T-helper 9 cell (primary cell): Measurements from ENCODE around the gene PHIP.

ENCODE experiments used
- DNase-seq: peaks from one replicate; pipeline ENCODE4 v3.0.0-alpha.2; 2020

PHIP gene

DNA sequence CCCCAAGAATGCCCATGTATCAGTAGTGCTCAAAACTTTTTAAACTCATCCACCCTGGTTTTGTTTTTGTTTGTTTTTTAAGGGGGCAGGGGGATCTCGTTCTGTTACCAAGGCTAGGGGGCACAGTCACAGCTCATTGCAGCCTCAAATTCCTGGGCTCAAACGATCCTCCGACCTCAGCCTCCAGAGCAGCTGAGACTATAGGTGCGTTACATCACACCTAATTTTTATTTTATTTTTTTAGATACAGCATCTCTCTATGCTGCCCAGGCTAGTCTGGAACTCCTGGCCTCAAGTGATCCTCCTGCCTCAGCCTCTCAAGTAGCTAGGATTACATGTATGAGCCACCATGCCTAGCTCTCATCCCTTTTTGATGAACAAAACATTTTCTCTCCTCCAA lies 11.2 kb downstream of the PHIP start:
- no peak for DNase-seq

DNA sequence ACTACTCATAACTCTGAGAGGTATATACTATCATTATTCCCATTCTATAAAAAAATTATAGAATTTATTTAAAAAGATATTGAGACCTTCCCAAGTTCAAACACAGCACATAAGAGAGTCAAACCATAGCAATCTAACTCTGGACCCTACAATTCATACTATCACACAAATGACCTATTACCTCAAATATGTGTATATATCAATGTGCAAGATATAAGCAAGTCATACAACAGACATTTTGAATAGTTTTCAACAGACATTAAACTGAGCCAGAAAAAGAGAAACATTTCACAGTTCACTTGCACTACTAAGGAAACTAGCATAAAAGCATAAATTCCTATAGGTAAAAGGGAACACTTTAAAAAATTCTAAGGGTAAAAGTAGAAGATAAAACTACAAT lies 11.7 kb downstream of the PHIP start:
- DNase-seq, result no peak

- DNase-seq, result no peak
Measured at GRCh38 chr6:79065232-79065631, 12.8 kb downstream of the PHIP start.

DNA sequence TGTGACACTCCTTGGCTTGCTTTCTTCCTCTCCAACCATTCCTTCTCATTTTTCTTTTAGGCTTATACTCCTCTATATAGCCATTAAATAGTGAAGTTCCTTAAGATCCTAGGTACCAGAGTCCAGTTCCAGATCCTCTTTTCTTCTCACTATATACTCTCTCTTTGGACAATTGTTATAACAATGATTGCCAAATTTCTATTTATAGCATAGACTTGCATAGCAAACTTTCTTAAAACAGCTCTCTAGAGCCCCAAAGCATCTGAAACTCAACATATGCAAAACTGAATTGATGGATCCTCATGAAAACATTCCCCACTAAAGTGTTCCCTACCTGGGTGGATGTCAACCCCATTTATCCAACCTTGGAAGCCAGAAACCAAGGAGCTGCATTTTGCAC lies 13.4 kb downstream of the PHIP start:
- DNase-seq, result no peak

DNA sequence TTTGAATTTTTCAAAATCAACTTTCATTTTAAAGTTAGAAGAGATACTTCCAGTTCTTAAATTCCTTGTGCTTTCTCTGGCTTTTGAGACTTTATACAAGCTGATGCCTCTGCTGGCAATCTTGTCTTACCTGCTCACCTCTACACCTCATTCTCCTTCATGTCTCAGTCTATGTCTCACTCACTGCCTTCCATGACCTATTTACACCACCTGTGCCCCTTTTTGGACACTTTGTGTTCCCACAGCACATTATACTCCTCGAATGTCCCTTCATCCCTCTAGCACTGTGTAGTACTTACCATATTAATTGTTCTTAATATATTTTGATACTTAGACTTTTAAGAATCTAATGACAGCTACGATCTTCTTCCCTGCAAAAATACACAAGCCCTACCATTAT lies 15.3 kb downstream of the PHIP start:
- no peak for DNase-seq

DNA sequence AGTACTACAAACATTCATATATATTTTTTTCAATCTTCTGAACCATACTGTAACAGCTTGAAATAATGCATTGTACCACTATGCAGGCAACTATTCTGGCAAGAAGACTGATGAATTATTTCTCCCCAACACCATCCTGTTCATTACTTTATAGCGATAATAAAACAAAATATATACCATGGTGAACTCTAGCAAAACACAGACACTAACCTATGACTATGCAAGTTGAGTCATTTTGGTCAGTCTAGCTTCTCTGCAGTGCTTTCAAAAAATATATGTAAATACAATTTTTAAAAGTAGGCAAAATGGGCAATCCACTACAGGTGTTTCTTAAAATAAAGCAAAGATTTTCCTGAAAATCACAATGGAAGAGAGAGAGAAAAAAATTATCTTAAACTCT lies 20.3 kb downstream of the PHIP start:
- no peak for DNase-seq

- no peak for DNase-seq
Measured at GRCh38 chr6:79056226-79056625, 21.8 kb downstream of the PHIP start.

- no peak for DNase-seq
Measured at GRCh38 chr6:79048611-79049010, 29.4 kb downstream of the PHIP start.

DNA sequence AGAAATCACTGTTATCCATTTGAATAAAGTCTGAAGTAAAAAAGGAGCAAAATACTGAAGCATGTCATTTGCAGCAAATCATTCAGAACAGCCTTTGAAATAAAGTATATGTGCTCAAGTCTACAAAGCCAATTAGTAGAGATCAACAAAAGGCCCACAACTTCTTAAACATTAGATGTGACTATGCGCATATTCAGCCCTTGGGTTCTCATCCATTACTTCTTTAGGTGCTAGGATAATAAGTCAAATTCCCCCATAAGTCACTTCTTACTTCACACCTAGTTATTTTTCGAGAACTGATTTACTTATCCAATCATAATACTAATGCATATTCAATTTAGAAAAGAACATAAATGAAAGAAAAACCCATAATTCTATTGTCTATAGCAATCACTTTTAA lies 31.0 kb downstream of the PHIP start:
- DNase-seq, result no peak

DNA sequence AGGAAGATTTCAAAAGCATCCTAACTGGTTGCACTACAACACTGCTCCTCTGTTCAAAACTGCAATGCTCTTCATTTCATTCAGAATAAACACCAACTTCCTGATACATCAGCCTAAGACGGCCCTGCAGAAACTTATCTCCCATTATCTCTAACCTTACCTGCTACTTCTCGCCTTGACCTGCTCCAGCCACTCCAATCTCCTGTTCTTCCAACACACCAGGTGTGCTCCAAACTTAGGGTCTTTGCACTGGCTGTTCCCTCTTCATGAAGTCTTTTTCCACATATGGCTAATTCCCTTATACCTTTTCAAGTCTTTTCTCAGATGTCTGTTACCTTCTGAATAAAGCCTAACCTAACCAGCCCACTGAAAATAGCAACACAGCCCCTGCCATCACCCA lies 32.1 kb downstream of the PHIP start:
- no peak for DNase-seq

DNA sequence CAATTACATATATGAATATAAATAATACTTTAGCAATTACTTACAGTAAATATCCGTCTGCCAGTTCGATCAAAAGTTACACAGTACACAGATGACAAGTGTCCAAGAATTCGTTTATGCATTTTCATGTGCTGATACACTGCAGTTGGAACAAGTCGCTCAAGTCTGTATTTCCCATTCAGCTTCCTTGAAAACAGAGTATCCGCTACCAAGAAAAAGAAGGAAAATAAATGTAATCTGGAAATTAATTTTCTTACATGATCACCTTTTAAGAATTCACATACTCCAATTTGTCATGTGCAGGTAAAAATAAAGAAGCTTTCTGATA lies 35.3 kb downstream of the PHIP start:
- DNase-seq, result no peak

- DNase-seq, result no peak
Measured at GRCh38 chr6:79042088-79042798, 35.8 kb downstream of the PHIP start.

DNA sequence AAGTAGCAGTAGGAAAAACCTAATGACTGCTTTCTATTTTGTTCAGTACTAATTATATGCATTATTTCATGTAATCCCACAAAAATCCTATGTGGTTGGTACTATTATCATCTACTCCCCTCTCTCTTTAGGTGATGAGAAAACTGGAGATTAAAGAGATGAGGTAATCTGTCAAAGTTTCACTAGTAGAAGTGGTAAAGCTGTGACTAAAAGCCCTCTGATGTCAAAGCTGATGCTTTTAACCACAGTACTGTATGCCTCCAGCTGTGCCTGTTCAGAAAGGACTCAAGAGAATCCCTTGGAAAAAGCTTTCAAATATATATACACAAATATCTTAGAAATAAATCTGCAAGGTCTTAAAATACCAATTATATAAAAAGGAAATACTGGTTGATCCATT lies 38.0 kb downstream of the PHIP start:
- no peak for DNase-seq

GRCh38 chr6:79038061-79038460 lies 40.0 kb downstream of the PHIP start:
- DNase-seq, result no peak

GRCh38 chr6:79034865-79035264 lies 43.2 kb downstream of the PHIP start:
- DNase-seq, result no peak

- DNase-seq, result no peak
Measured at GRCh38 chr6:79033279-79033678, 44.8 kb downstream of the PHIP start.

- no peak for DNase-seq
Measured at GRCh38 chr6:79031821-79032590, 46.0 kb downstream of the PHIP start.

GRCh38 chr6:79030511-79030910 lies 47.5 kb downstream of the PHIP start:
- no peak for DNase-seq

DNA sequence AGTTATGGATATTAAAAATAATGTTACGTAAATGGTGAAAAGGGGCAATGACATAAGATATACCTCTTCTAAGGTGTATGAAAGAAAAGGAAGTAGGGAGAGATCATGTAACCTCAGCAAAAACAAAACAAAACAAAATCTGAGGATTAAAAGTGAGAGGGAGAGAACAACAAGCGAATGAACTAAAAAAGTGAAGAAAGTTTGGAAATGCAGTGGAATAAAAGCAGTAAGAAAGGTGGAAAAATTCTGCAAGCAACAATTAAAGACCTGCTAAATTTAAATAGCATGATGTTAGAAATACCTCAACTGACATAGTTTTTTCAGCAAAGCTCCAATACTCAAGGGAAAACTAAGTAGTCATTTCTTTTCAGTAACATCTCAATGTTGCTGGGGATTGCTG lies 48.0 kb downstream of the PHIP start:
- DNase-seq, result no peak

DNA sequence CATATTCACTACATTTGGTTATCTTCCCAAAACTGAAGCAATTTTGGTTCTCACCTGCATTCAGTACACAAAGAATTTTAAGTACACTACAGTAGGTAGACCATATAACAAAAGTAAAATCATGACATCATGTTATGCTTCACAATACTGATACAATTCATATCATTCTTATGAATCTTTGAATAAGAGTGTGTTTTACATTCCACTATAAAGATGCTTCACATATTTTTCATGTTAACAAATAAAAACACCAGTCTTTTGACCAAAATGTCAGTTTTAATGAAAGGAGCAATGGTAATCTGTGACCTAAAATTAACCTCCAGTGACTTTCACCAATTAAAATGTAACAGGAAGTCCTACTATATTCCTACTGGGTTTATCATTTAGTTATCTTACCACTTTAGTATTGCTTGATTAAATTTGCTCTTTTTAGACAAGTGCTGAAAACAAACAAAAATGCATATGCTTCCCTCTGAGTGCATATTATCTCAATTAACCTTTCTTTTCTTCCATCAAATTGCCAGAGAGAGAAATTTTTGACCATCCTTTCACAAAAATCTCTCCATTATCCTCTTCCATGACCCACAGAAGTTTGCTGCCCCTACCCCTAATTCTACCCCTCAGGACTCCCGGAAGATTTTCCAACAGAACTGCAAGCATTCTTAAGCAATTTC lies 49.3 kb downstream of the PHIP start:
- no peak for DNase-seq

DNA sequence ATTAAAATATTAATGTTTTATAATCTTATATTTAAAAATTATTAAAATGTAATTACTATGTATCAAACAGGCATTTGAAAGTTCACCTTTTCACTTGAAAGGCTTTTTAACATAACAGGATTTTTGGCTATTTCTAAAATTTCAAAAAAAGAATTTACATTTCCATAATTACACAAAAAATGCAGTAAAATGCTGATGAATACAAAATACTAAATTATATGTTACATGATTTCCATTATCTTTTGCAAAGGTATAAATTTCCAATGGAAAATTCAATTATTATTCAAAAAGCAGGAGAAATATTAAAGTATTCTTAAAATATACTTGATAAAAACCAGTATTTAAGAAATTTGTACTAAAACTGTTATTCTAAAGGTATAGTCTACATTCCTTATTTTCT lies 66.1 kb downstream of the PHIP start:
- no peak for DNase-seq

GRCh38 chr6:79010422-79010821 lies 67.6 kb downstream of the PHIP start:
- no peak for DNase-seq

- DNase-seq, result no peak
Measured at GRCh38 chr6:79009819-79010218, 68.2 kb downstream of the PHIP start.

DNA sequence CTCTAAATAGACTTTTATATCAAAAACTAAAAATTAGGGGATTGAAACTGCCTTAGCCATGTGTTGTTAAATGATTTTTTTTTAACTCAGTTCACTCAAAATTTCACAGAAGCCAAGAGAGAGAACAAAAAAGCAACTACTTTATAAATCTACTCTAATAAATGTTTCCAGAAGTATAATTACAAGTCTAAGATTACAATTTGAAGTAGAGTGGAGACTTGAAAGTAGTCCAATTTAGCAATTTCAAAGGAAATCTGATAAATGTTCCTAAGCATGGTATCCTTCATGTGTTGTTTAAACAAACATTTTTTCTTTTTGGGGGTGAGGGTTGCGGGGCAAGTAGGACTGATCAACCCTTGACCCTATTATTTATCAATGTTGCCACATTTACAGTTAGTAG lies 72.6 kb downstream of the PHIP start:
- DNase-seq, result no peak
